Upper lobe of right lung (tissue), 1 donor: Measurements from ENCODE around the gene ABHD15. TPM values are rescaled to one million over a fixed set of nuclear protein-coding genes. Genes with fewer than 3 reads are reported as not detected.

Experiments used
- ATAC-seq: fragments of 200-7000 bp; cut with Tn5 transposase; one replicate; pipeline ENCODE4 v1.9.1; 2020; ENCODE audit warnings: mild to moderate bottlenecking, moderate library complexity
- DNase-seq: peaks from one replicate; pipeline ENCODE4 v3.0.0-alpha.2; 2020
- H3K27ac ChIP-seq: fragments of 200-600 bp; one replicate; pipeline ENCODE4 v1.8.0; 2022
- H3K27me3 ChIP-seq: fragments of 200-600 bp; one replicate; pipeline ENCODE4 v1.8.0; 2022; ENCODE audit warnings: mild to moderate bottlenecking
- H3K36me3 ChIP-seq: fragments of 200-600 bp; one replicate; pipeline ENCODE4 v1.8.0; 2022
- H3K4me1 ChIP-seq: fragments of 200-600 bp; one replicate; pipeline ENCODE4 v1.8.0; 2022
- H3K4me3 ChIP-seq: fragments of 200-600 bp; one replicate; pipeline ENCODE4 v1.8.0; 2022; ENCODE audit warnings: mild to moderate bottlenecking
- H3K9me3 ChIP-seq: fragments of 200-600 bp; one replicate; pipeline ENCODE4 v1.8.0; 2022
- CTCF ChIP-seq: fragments of 200-600 bp; IDR thresholded peaks from one replicate; pipeline ENCODE4 v1.8.0; 2022; ENCODE audit warnings: antibody characterized with exemption
- intact Hi-C: fragments of 100-400 bp; cut with DNase I; formaldehyde crosslinking; loops from one replicate; pipeline ENCODE4 v1.11.0; 2022
- long read RNA-seq: library from polyadenylated mRNA; unstranded; transcript quantifications from one replicate; pipeline ENCODE4 v2.0.0, GENCODE V29; 2021
- total RNA-seq: library from RNA; stranded (reverse); fragmentation: NEBNext Ultra II Directional; extraction: Animal tissue kit (Norgen Biotek cat#: 25700); gene quantifications from one replicate; pipeline ENCODE4 v1.2.1, GENCODE V29; 2021
- donor health status: DM: no; HTN: yes; CAD: no; lungs with severe emphysema.

The ABHD15 gene
- 10.9 TPM for total RNA-seq
- long read RNA-seq, transcript ABHD15-201 (2 exons, 3,592 nt) = major isoform, 42 of 47 reads
- long read RNA-seq, partial matches to known transcripts = 2 of 47 reads
- long read RNA-seq, other reads (novel, unspliced or antisense) = 3 of 47 reads

GRCh38 chr17:29566473-29567303 is at the start of gene ABHD15:
Gene ABHD15, minus strand, starts transcription at chr17:29567037. Its CDS starts 71 bp downstream, at chr17:29566966.
- no peak for TF ChIP-seq CTCF
- ATAC-seq = peak; percentile 78
- no peaks in the 10 kb centered on the region for H3K9me3 ChIP-seq
- peaks cover 45% of the 10 kb centered on the region for H3K4me1 ChIP-seq
- peak; percentile 92 for DNase-seq
- peaks cover 5% of the 10 kb centered on the region for H3K36me3 ChIP-seq
- no peaks in the 10 kb centered on the region for H3K27me3 ChIP-seq
- intact Hi-C loops = no loop called here
- H3K4me3 ChIP-seq = peak within 1 kb of the TSS; percentile 76
- H3K27ac ChIP-seq = peak within 1 kb of the TSS; percentile 81

GRCh38 chr17:29615492-29616299 is 48.9 kb upstream of the ABHD15 start:
- DNase-seq (peak; percentile 92), ATAC-seq (peak; percentile 75)
- Histone ChIP-seq H3K36me3 (no peaks in the 10 kb centered on the region), H3K9me3 (no peaks in the 10 kb centered on the region), H3K4me3 (peak overlapping the region; percentile 51), H3K27me3 (no peaks in the 10 kb centered on the region), H3K4me1 (peaks cover 47% of the 10 kb centered on the region), H3K27ac (peak overlapping the region; percentile 51)
- intact Hi-C loops = no loop called here
- no peak for TF ChIP-seq CTCF

- no peak for TF ChIP-seq CTCF
- H3K27me3 ChIP-seq = no peaks in the 10 kb centered on the region
- DNase-seq (peak; percentile 75), ATAC-seq (peak; percentile 21)
- peak overlapping the region; percentile 51 for H3K4me3 ChIP-seq
- no peak overlapping the region for H3K27ac ChIP-seq
- peaks cover 47% of the 10 kb centered on the region for H3K4me1 ChIP-seq
- no peaks in the 10 kb centered on the region for H3K36me3 ChIP-seq
- intact Hi-C loops = no loop called here
- no peaks in the 10 kb centered on the region for H3K9me3 ChIP-seq
Measured at GRCh38 chr17:29615048-29615385, 48.2 kb upstream of the ABHD15 start.

GRCh38 chr17:29614349-29615047 is 47.7 kb upstream of the ABHD15 start:
- intact Hi-C loops = no loop called here
- Histone ChIP-seq H3K27me3 (no peaks in the 10 kb centered on the region), H3K4me1 (peaks cover 47% of the 10 kb centered on the region), H3K4me3 (no peak overlapping the region), H3K9me3 (no peaks in the 10 kb centered on the region), H3K36me3 (no peaks in the 10 kb centered on the region), H3K27ac (no peak overlapping the region)
- TF ChIP-seq CTCF = no peak
- no peak for ATAC-seq
- no peak for DNase-seq

GRCh38 chr17:29613856-29614255 is 47.0 kb upstream of the ABHD15 start:
- intact Hi-C loops = no loop called here
- DNase-seq (no peak), ATAC-seq (no peak)
- TF ChIP-seq CTCF = no peak
- Histone ChIP-seq H3K4me3 (peak overlapping the region; percentile 42), H3K27ac (no peak overlapping the region), H3K9me3 (no peaks in the 10 kb centered on the region), H3K27me3 (no peaks in the 10 kb centered on the region), H3K4me1 (peaks cover 47% of the 10 kb centered on the region), H3K36me3 (no peaks in the 10 kb centered on the region)
